H1 (cell line): ENCODE results near the gene CEBPB. TPM values are rescaled to one million over a fixed set of nuclear protein-coding genes. Genes with fewer than 3 reads are reported as not detected.

Experiments used
- CTCF ChIA-PET: fragments of 300-600 bp; sonication (Branson Sonifier 250); formaldehyde crosslinking; loops from one replicate; lab custom pipeline; 2021; ENCODE audit not compliant: partially characterized antibody; lab: Charles Lee
- POLR2A ChIA-PET: fragments of 300-600 bp; sonication (Branson Sonifier 250); formaldehyde crosslinking; loops from one replicate; lab custom pipeline; 2021; ENCODE audit warnings: inconsistent platforms; ENCODE audit not compliant: partially characterized antibody; lab: Charles Lee
- DNase-seq, 2 experiments: peaks; one replicate each; pipeline versions ENCODE4 v3.0.0 to v3.0.0-alpha.2; 2010 to 2022; ENCODE audit warnings: low spot score in 2 of 2, low read depth in 1 of 2, mixed read lengths in 1 of 2
- FAIRE-seq: peaks from 2 replicates; lab custom pipeline; 2011; peaks lifted over from hg19 to GRCh38; lab: Jason Lieb, UNC
- H2AFZ ChIP-seq: 2 replicates; pipeline ENCODE4 v1.8.1; 2012; ENCODE audit warnings: low read length, inconsistent platforms
- H2AK5ac ChIP-seq: 2 replicates; pipeline ENCODE4 v1.6.1; 2013; ENCODE audit warnings: low read depth, low read length
- H2BK120ac ChIP-seq: replicated peaks from 2 replicates; pipeline ENCODE3; 2013; ENCODE audit warnings: low read depth, low read length, inconsistent platforms
- H2BK12ac ChIP-seq: 2 replicates; pipeline ENCODE4 v1.6.1; 2013; ENCODE audit warnings: low read depth, low read length
- H2BK15ac ChIP-seq: 2 replicates; pipeline ENCODE4 v1.6.1; 2013; ENCODE audit warnings: low read length
- H2BK20ac ChIP-seq: 2 replicates; pipeline ENCODE4 v1.6.1; 2013; ENCODE audit warnings: low read length
- H2BK5ac ChIP-seq: 2 replicates; pipeline ENCODE4 v1.6.1; 2013; ENCODE audit warnings: low read depth, low read length
- H3K14ac ChIP-seq: 2 replicates; pipeline ENCODE4 v1.6.1; 2013; ENCODE audit warnings: inconsistent platforms; ENCODE audit not compliant: insufficient read length
- H3K18ac ChIP-seq: 2 replicates; pipeline ENCODE4 v1.6.1; 2013; ENCODE audit warnings: low read length; ENCODE audit errors: extremely low read depth
- H3K23ac ChIP-seq: 2 replicates; pipeline ENCODE4 v1.6.1; 2013; ENCODE audit warnings: inconsistent platforms; ENCODE audit not compliant: insufficient read length
- H3K23me2 ChIP-seq: 2 replicates; pipeline ENCODE4 v1.6.1; 2013; ENCODE audit warnings: low read depth, low read length
- H3K27ac ChIP-seq: 2 replicates; pipeline ENCODE4 v1.6.1; 2011; ENCODE audit warnings: low read depth, low read length, inconsistent platforms
- H3K27me3 ChIP-seq, 4 experiments: replicated peaks in 1 of 4; 1 replicate in 1 of 4; 2 replicates in 3 of 4; pipeline versions ENCODE4 v1.6.1 to v1.8.1; 2011 to 2013; ENCODE audit warnings: low read length in 3 of 4, mild to moderate bottlenecking in 3 of 4, inconsistent platforms in 2 of 4, mixed read lengths in 2 of 4, moderate library complexity in 1 of 4; ENCODE audit not compliant: control insufficient read depth in 3 of 4, insufficient read depth in 3 of 4; ENCODE audit errors: extremely low read depth in 1 of 4
- H3K36me3 ChIP-seq, 4 experiments: 2 replicates each; pipeline versions ENCODE4 v1.6.1 to v1.8.1; 2011 to 2013; ENCODE audit warnings: mild to moderate bottlenecking in 4 of 4, low read length in 3 of 4, moderate library complexity in 2 of 4, control low read depth in 1 of 4, inconsistent platforms in 1 of 4; ENCODE audit not compliant: insufficient read depth in 4 of 4, control insufficient read depth in 2 of 4
- H3K4ac ChIP-seq: replicated peaks from 2 replicates; pipeline ENCODE3; 2013; ENCODE audit warnings: low read length, low read depth, mixed read lengths, inconsistent platforms; ENCODE audit not compliant: insufficient read length
- H3K4me1 ChIP-seq, 4 experiments: replicated peaks in 1 of 4; 1 replicate in 1 of 4; 2 replicates in 3 of 4; pipeline versions ENCODE4 v1.6.1 to v1.8.1; 2011 to 2013; ENCODE audit warnings: low read length in 3 of 4, inconsistent platforms in 2 of 4, mixed read lengths in 1 of 4; ENCODE audit not compliant: insufficient read depth in 4 of 4, control insufficient read depth in 3 of 4
- H3K4me2 ChIP-seq, 2 experiments: 2 replicates each; pipeline versions ENCODE4 v1.6.1 to v1.8.1; 2011 to 2013; ENCODE audit warnings: low read depth in 2 of 2, low read length in 2 of 2, control low read depth in 1 of 2, inconsistent platforms in 1 of 2, mild to moderate bottlenecking in 1 of 2; ENCODE audit not compliant: insufficient read depth in 1 of 2
- H3K4me3 ChIP-seq, 4 experiments: fragments of 200-600, 300-600 bp in 1 of 4; sonication (generic), shearing (Covaris generic), sonication (Bioruptor Twin) in 1 of 4; 2 replicates each; pipeline versions ENCODE4 v1.5.1 to v1.8.1; 2011 to 2016; ENCODE audit warnings: low read length in 4 of 4, low read depth in 3 of 4, control low read depth in 2 of 4, inconsistent platforms in 2 of 4, mild to moderate bottlenecking in 2 of 4, mixed read lengths in 1 of 4, moderate library complexity in 1 of 4; ENCODE audit not compliant: insufficient read depth in 2 of 4; ENCODE audit errors: extremely low read depth in 1 of 4
- H3K56ac ChIP-seq: replicated peaks from 2 replicates; pipeline ENCODE3; 2013; ENCODE audit warnings: low read depth, mild to moderate bottlenecking, mixed read lengths, low read length, inconsistent platforms; ENCODE audit not compliant: insufficient read length
- H3K79me1 ChIP-seq: 2 replicates; pipeline ENCODE4 v1.6.1; 2013; ENCODE audit warnings: low read depth, low read length, control low read depth
- H3K79me2 ChIP-seq, 2 experiments: 2 replicates each; pipeline versions ENCODE4 v1.6.1 to v1.8.1; 2012 to 2013; ENCODE audit warnings: low read length in 2 of 2, mild to moderate bottlenecking in 2 of 2, inconsistent platforms in 1 of 2; ENCODE audit not compliant: insufficient read depth in 2 of 2, control insufficient read depth in 1 of 2
- H3K9ac ChIP-seq, 4 experiments: replicated peaks in 1 of 4; 1 replicate in 1 of 4; 2 replicates in 3 of 4; pipeline versions ENCODE4 v1.6.1 to v1.8.1; 2011 to 2013; ENCODE audit warnings: low read depth in 3 of 4, low read length in 3 of 4, control low read depth in 2 of 4, mild to moderate bottlenecking in 2 of 4, moderate library complexity in 2 of 4, inconsistent platforms in 1 of 4; ENCODE audit errors: extremely low read depth in 1 of 4
- H3K9me3 ChIP-seq, 2 experiments: 2 replicates each; pipeline versions ENCODE4 v1.6.1 to v1.8.1; 2012 to 2013; ENCODE audit warnings: mild to moderate bottlenecking in 2 of 2, moderate library complexity in 2 of 2, control low read depth in 1 of 2, inconsistent platforms in 1 of 2, low read depth in 1 of 2, low read length in 1 of 2, mixed read lengths in 1 of 2; ENCODE audit not compliant: insufficient read depth in 2 of 2
- H4K20me1 ChIP-seq, 2 experiments: replicated peaks in 1 of 2; 2 replicates each; pipeline versions ENCODE3 to v1.8.1; 2011 to 2013; ENCODE audit warnings: inconsistent platforms in 2 of 2, low read length in 2 of 2, mild to moderate bottlenecking in 1 of 2; ENCODE audit not compliant: insufficient read depth in 2 of 2, control insufficient read depth in 1 of 2
- H4K5ac ChIP-seq: 2 replicates; pipeline ENCODE4 v1.6.1; 2013; ENCODE audit warnings: low read length, low read depth, mixed read lengths, inconsistent platforms; ENCODE audit not compliant: insufficient read length
- H4K8ac ChIP-seq: 2 replicates; pipeline ENCODE4 v1.8.0; 2013; ENCODE audit warnings: mild to moderate bottlenecking, moderate library complexity, low read length, inconsistent platforms; ENCODE audit not compliant: insufficient read depth; ENCODE audit errors: extremely low read depth
- H4K91ac ChIP-seq: replicated peaks from 2 replicates; pipeline ENCODE3; 2013; ENCODE audit warnings: low read length, mixed read lengths, inconsistent platforms; ENCODE audit not compliant: insufficient read length
- CEBPB ChIP-seq: IDR thresholded peaks from 2 replicates; pipeline ENCODE4 v1.6.1; 2012; ENCODE audit warnings: low read depth, low read length
- EP300 ChIP-seq, 2 experiments: IDR thresholded peaks; 1 replicate in 1 of 2; 2 replicates in 1 of 2; pipeline ENCODE4 v1.6.1; 2011 to 2012; ENCODE audit warnings: low read depth in 2 of 2, low read length in 2 of 2, mild to moderate bottlenecking in 2 of 2, borderline replicate concordance in 1 of 2, inconsistent platforms in 1 of 2, moderate library complexity in 1 of 2
- EZH2 ChIP-seq: fragments of 200-600 bp; sonication (generic); IDR thresholded peaks from 2 replicates; pipeline ENCODE4 v1.7.1; 2012; ENCODE audit warnings: low read depth, mild to moderate bottlenecking, moderate library complexity, low read length, inconsistent platforms; ENCODE audit not compliant: severe bottlenecking
- GTF2F1 ChIP-seq: IDR thresholded peaks from 2 replicates; pipeline ENCODE4 v1.6.1; 2012; ENCODE audit warnings: low read depth, low read length, improper control_type of control experiment, borderline replicate concordance
- KDM4A ChIP-seq: IDR thresholded peaks from one replicate; pipeline ENCODE4 v1.7.1; 2012; ENCODE audit warnings: low read depth, mild to moderate bottlenecking, moderate library complexity, low read length, inconsistent platforms; ENCODE audit not compliant: severe bottlenecking
- POLR2AphosphoS5 ChIP-seq: IDR thresholded peaks from 2 replicates; pipeline ENCODE4 v1.6.1; 2011; ENCODE audit warnings: low read depth, low read length
- YY1 ChIP-seq: IDR thresholded peaks from 2 replicates; pipeline ENCODE4 v1.6.1; 2011; ENCODE audit warnings: low read depth, mild to moderate bottlenecking, low read length
- WGBS, 2 experiments: shearing (Covaris generic) in 1 of 2; methylation state at CpG; one replicate each; pipeline versions ENCODE4 v1.1.6 to v1.1.7; 2013 to 2015; ENCODE audit warnings: low lambda C conversion rate in 2 of 2, mixed read lengths in 2 of 2, inconsistent platforms in 1 of 2, low coverage in 1 of 2, missing lambda C conversion rate in 1 of 2; ENCODE audit not compliant: insufficient replicate concordance in 2 of 2, insufficient coverage in 1 of 2, insufficient read length in 1 of 2; ENCODE audit errors: extremely low coverage in 1 of 2, missing lambda C conversion rate in 1 of 2; 5-methylcytosine and 5-hydroxymethylcytosine counted together
- polyA plus RNA-seq, 7 experiments: library from polyadenylated mRNA; depleted of rRNA in 3 of 7; stranded (reverse) in 5 of 7; unstranded in 2 of 7; fragments of >200 nt in 5 of 7; fragments of 200-250 nt in 2 of 7; gene quantifications; 1 replicate in 5 of 7; 2 replicates in 1 of 7; 4 replicates in 1 of 7; pipeline versions ENCODE4 v1.2.1 to v1.2.3, GENCODE V29; 2011 to 2013; ENCODE audit warnings: missing spikeins in 2 of 7, mixed read lengths in 2 of 7
- total RNA-seq: library from RNA; stranded (reverse); fragmentation: NEBNext Ultra II Directional; extraction: Animal tissue kit (Norgen Biotek cat#: 25700); gene quantifications from 2 replicates; pipeline ENCODE4 v1.2.1, GENCODE V29; 2021
- TF ChIP-seq, protein P1 (sequence below): IDR thresholded peaks from 2 replicates; pipeline ENCODE4 v1.6.1; 2012; ENCODE audit warnings: inconsistent platforms
- TF ChIP-seq, protein P2 (sequence below): IDR thresholded peaks from 2 replicates; pipeline ENCODE4 v1.6.1; 2012; ENCODE audit warnings: inconsistent platforms

The CEBPB gene
- total and polyA plus RNA-seq, 2 of the 8 experiments (the other 6 are each of a cell fraction or from before 2014, with no cell fraction given) = 7.1 to 24.1 TPM

DNA sequence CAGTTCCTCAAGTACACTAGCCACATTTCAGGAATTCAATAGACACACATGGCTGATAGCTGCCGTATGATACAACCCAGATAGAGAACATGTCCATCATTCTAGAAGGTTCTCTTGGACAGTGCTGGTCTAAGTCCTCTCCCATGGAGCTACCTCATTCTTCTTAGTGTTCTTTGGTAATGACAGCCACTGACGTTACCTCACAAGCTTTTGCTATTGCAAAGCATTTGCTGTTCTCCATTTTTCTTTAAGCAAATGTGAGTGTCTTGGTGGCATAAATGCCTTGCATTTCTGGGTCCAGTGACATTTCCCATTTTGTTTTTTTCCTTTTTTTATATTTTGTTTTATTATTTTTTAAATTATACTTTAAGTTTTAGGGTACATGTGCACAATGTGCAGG is 8.3 kb upstream of the CEBPB start:
- CTCF ChIA-PET = interaction anchor here (0.6 to 11.5 kb wide), 10 partner anchors 10 to 283 kb away, joined by 3 to 160 read pairs (median 3); no protein-coding TSS in a partner anchor
- POLR2A ChIA-PET = interaction anchor here (0.6 to 1.6 kb wide), 2 partner anchors 8 to 297 kb away, joined by 3 to 4 read pairs; partner anchors contain the start of gene CEBPB

More for the DNA sequence above, 8.3 kb upstream of the CEBPB start:
- Histone ChIP-seq H3K4ac (no peak overlapping the region), H2BK20ac (no peak overlapping the region), H2BK12ac (no peak overlapping the region), H3K9ac (no peak overlapping the region), H3K56ac (no peak overlapping the region), H3K18ac (no peak overlapping the region), H3K27ac (no peak overlapping the region), H3K4me3 (no peak overlapping the region), H3K23me2 (no peaks in the 10 kb centered on the region), H3K27me3 (peaks cover 0 to 2% (median 0%) of the 10 kb centered on the region in 4 experiments; a peak in 1 of 7 replicates), H3K4me2 (no peak overlapping the region), H2BK120ac (no peak overlapping the region), H3K14ac (no peak overlapping the region), H3K79me2 (no peaks in the 10 kb centered on the region), H3K23ac (no peak overlapping the region), H3K4me1 (peaks cover 0 to 5% (median 2%) of the 10 kb centered on the region in 4 experiments; a peak in 6 of 7 replicates), H2BK15ac (no peak overlapping the region), H4K8ac (no peak overlapping the region), H2BK5ac (no peak overlapping the region), H2AK5ac (no peak overlapping the region), H4K91ac (no peak overlapping the region), H4K20me1 (no peaks in the 10 kb centered on the region), H3K9me3 (no peaks in the 10 kb centered on the region), H3K36me3 (no peaks in the 10 kb centered on the region), H4K5ac (no peak overlapping the region), H2AFZ (no peak overlapping the region), H3K79me1 (no peaks in the 10 kb centered on the region)
- FAIRE-seq (no peak), DNase-seq (no peak)
- 95% methylated on average over 2 of the region's 2 CpGs; no CpG with 5 or more reads in 1 of the 2 experiments for WGBS, 2 experiments
- TF ChIP-seq GTF2F1 = no peak
- no peak for TF ChIP-seq EP300 (IDR thresholded peaks at IDR 0.05; ENCODE audit: borderline replicate concordance in 1 of 2, low read depth in 2 of 2, low read length in 2 of 2)
- TF ChIP-seq KDM4A = no peak
- TF ChIP-seq, protein P1, sequence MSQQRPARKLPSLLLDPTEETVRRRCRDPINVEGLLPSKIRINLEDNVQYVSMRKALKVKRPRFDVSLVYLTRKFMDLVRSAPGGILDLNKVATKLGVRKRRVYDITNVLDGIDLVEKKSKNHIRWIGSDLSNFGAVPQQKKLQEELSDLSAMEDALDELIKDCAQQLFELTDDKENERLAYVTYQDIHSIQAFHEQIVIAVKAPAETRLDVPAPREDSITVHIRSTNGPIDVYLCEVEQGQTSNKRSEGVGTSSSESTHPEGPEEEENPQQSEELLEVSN = no peak
- no peak for TF ChIP-seq CEBPB
- TF ChIP-seq POLR2AphosphoS5 = no peak
- TF ChIP-seq, protein P2, sequence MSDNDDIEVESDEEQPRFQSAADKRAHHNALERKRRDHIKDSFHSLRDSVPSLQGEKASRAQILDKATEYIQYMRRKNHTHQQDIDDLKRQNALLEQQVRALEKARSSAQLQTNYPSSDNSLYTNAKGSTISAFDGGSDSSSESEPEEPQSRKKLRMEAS = no peak
- no peak for TF ChIP-seq YY1
- TF ChIP-seq EZH2 = no peak
